H9 (cell line): ENCODE measurements around the gene KIAA1671. TPM values are rescaled to one million over a fixed set of nuclear protein-coding genes. Genes with fewer than 3 reads are reported as not detected.

Source experiments
- DNase-seq: peaks from one replicate; pipeline ENCODE4 v3.0.0-alpha.2; 2017
- H2AFZ ChIP-seq: one replicate; pipeline ENCODE4 v1.6.1; 2013; ENCODE audit warnings: mild to moderate bottlenecking, low read length, control low read depth, moderate library complexity
- H2AK5ac ChIP-seq: 2 replicates; pipeline ENCODE4 v1.6.1; 2013; ENCODE audit warnings: low read length, control low read depth, mixed read lengths; ENCODE audit not compliant: insufficient read length
- H2BK120ac ChIP-seq: one replicate; pipeline ENCODE4 v1.6.1; 2013; ENCODE audit warnings: low read depth, mild to moderate bottlenecking, low read length, control low read depth, inconsistent platforms; ENCODE audit not compliant: poor library complexity, severe bottlenecking
- H2BK12ac ChIP-seq: 2 replicates; pipeline ENCODE4 v1.6.1; 2013; ENCODE audit warnings: low read length, control low read depth, mixed read lengths, low read depth; ENCODE audit not compliant: insufficient read length
- H2BK15ac ChIP-seq: 2 replicates; pipeline ENCODE4 v1.6.1; 2013; ENCODE audit warnings: low read depth, low read length, control low read depth
- H2BK20ac ChIP-seq: one replicate; pipeline ENCODE4 v1.6.1; 2013; ENCODE audit warnings: low read depth, mild to moderate bottlenecking, low read length, control low read depth, inconsistent platforms; ENCODE audit not compliant: poor library complexity, severe bottlenecking
- H2BK5ac ChIP-seq: 2 replicates; pipeline ENCODE4 v1.6.1; 2013; ENCODE audit warnings: low read length, control low read depth, mixed read lengths; ENCODE audit not compliant: insufficient read length
- H3K14ac ChIP-seq: 2 replicates; pipeline ENCODE4 v1.6.1; 2013; ENCODE audit warnings: low read length, control low read depth; ENCODE audit not compliant: insufficient read depth
- H3K18ac ChIP-seq: 2 replicates; pipeline ENCODE4 v1.6.1; 2013; ENCODE audit warnings: low read depth, mild to moderate bottlenecking, mixed read lengths, low read length, control low read depth; ENCODE audit not compliant: insufficient read length
- H3K23ac ChIP-seq: 2 replicates; pipeline ENCODE4 v1.6.1; 2013; ENCODE audit warnings: low read length, control low read depth, mixed read lengths, low read depth; ENCODE audit not compliant: insufficient read length
- H3K23me2 ChIP-seq: 2 replicates; pipeline ENCODE4 v1.6.1; 2013; ENCODE audit warnings: low read depth, mild to moderate bottlenecking, mixed read lengths, low read length, control low read depth; ENCODE audit not compliant: insufficient read length, poor library complexity, severe bottlenecking
- H3K27ac ChIP-seq: 2 replicates; pipeline ENCODE4 v1.5.1; 2013; ENCODE audit warnings: low read length, control low read depth, mixed read lengths, low read depth; ENCODE audit not compliant: insufficient read length
- H3K27me3 ChIP-seq: 2 replicates; pipeline ENCODE4 v1.6.1; 2013; ENCODE audit warnings: low read length, control low read depth, inconsistent platforms; ENCODE audit not compliant: insufficient read depth
- H3K4ac ChIP-seq: 2 replicates; pipeline ENCODE4 v1.6.1; 2013; ENCODE audit warnings: low read depth, mild to moderate bottlenecking, control low read depth, inconsistent platforms, low read length, moderate library complexity
- H3K4me1 ChIP-seq: 2 replicates; pipeline ENCODE4 v1.6.1; 2013; ENCODE audit warnings: low read length, control low read depth, inconsistent platforms; ENCODE audit not compliant: insufficient read depth
- H3K4me2 ChIP-seq: 2 replicates; pipeline ENCODE4 v1.6.1; 2013; ENCODE audit warnings: low read length, control low read depth, mixed read lengths; ENCODE audit not compliant: insufficient read length, insufficient read depth
- H3K56ac ChIP-seq: 2 replicates; pipeline ENCODE4 v1.6.1; 2013; ENCODE audit warnings: low read depth, mild to moderate bottlenecking, mixed read lengths, low read length, control low read depth; ENCODE audit not compliant: insufficient read length
- H3K79me1 ChIP-seq: 2 replicates; pipeline ENCODE4 v1.6.1; 2013; ENCODE audit warnings: low read depth, mild to moderate bottlenecking, moderate library complexity, low read length, control low read depth, inconsistent platforms; ENCODE audit not compliant: insufficient read depth, poor library complexity, severe bottlenecking
- H3K79me2 ChIP-seq: 2 replicates; pipeline ENCODE4 v1.6.1; 2013; ENCODE audit warnings: low read length, control low read depth, inconsistent platforms; ENCODE audit not compliant: insufficient read depth
- H3K9ac ChIP-seq: 2 replicates; pipeline ENCODE4 v1.6.1; 2013; ENCODE audit warnings: low read length, control low read depth, mixed read lengths; ENCODE audit not compliant: insufficient read length; ENCODE audit errors: extremely low read depth
- H3K9me3 ChIP-seq: one replicate; pipeline ENCODE4 v1.6.1; 2013; ENCODE audit warnings: low read depth, low read length, inconsistent platforms; ENCODE audit not compliant: control insufficient read depth
- H3T11ph ChIP-seq: one replicate; pipeline ENCODE4 v1.6.1; 2013; ENCODE audit warnings: mild to moderate bottlenecking, low read length, control low read depth, inconsistent platforms
- H4K20me1 ChIP-seq: one replicate; pipeline ENCODE4 v1.6.1; 2013; ENCODE audit not compliant: control insufficient read depth, insufficient read length, insufficient read depth
- H4K5ac ChIP-seq: 2 replicates; pipeline ENCODE4 v1.6.1; 2013; ENCODE audit warnings: low read depth, mild to moderate bottlenecking, mixed read lengths, low read length, control low read depth; ENCODE audit not compliant: insufficient read length
- H4K8ac ChIP-seq: replicated peaks from 2 replicates; pipeline ENCODE4 v1.6.1; 2013; ENCODE audit warnings: low read length, control low read depth, mixed read lengths, low read depth; ENCODE audit not compliant: insufficient read length
- H4K91ac ChIP-seq: 2 replicates; pipeline ENCODE4 v1.6.1; 2013; ENCODE audit warnings: low read depth, mild to moderate bottlenecking, moderate library complexity, mixed read lengths, low read length, control low read depth; ENCODE audit not compliant: insufficient read length
- H3K27ac Mint-ChIP-seq, 3 experiments: 2 replicates in 2 of 3; 3 replicates in 1 of 3; pipeline ENCODE4 v1.8.0; 2020 to 2021; ENCODE audit warnings: mixed read lengths in 3 of 3, mild to moderate bottlenecking in 1 of 3, moderate library complexity in 1 of 3
- H3K27me3 Mint-ChIP-seq: 2 replicates; pipeline ENCODE4 v1.8.0; 2021; ENCODE audit warnings: low read depth, mild to moderate bottlenecking, moderate library complexity, mixed read lengths
- H3K36me3 Mint-ChIP-seq, 3 experiments: 2 replicates in 2 of 3; 3 replicates in 1 of 3; pipeline ENCODE4 v1.8.0; 2020 to 2021; ENCODE audit warnings: low read depth in 3 of 3, mixed read lengths in 3 of 3; ENCODE audit not compliant: insufficient read depth in 1 of 3
- H3K4me1 Mint-ChIP-seq, 2 experiments: 2 replicates each; pipeline ENCODE4 v1.8.0; 2020; ENCODE audit warnings: mixed read lengths in 2 of 2
- H3K4me3 Mint-ChIP-seq, 2 experiments: 2 replicates in 1 of 2; 3 replicates in 1 of 2; pipeline ENCODE4 v1.8.0; 2020 to 2021; ENCODE audit warnings: mild to moderate bottlenecking in 2 of 2, mixed read lengths in 2 of 2, moderate library complexity in 1 of 2
- H3K9me3 Mint-ChIP-seq, 2 experiments: 2 replicates in 1 of 2; 3 replicates in 1 of 2; pipeline ENCODE4 v1.8.0; 2020; ENCODE audit warnings: mild to moderate bottlenecking in 2 of 2, mixed read lengths in 2 of 2, moderate library complexity in 1 of 2
- CTCF ChIP-seq: fragments of 200-600 bp; sonication (generic); conservative IDR thresholded peaks from 3 replicates; pipeline ENCODE4 v1.8.0; 2021; ENCODE audit warnings: antibody characterized with exemption, mild to moderate bottlenecking
- WGBS: extraction: QIAGEN DNeasy Blood & Tissue Kit; methylation state at CpG from one replicate; pipeline ENCODE4 v1.1.7; 2013; ENCODE audit warnings: missing lambda C conversion rate, low lambda C conversion rate, mixed read lengths; ENCODE audit not compliant: insufficient read length; ENCODE audit errors: extremely low coverage; 5-methylcytosine and 5-hydroxymethylcytosine counted together
- total RNA-seq: library from RNA; stranded (reverse); gene quantifications from 2 replicates; pipeline ENCODE4 v1.2.1, GENCODE V29; 2021

The KIAA1671 gene
- total RNA-seq, 1 experiment from 2014 or later = 22.6 TPM

- peaks cover 14 to 53% (median 50%) of the 10 kb centered on the region in 3 experiments for H3K36me3 Mint-ChIP-seq
- no peak overlapping the region for H4K91ac ChIP-seq
- H3K9me3 Mint-ChIP-seq = peaks cover 0 to 2% of the 10 kb centered on the region in 2 experiments; a peak in 1 of 5 replicates
- H2BK12ac ChIP-seq = no peak overlapping the region
- H3K4me1 ChIP-seq = no peaks in the 10 kb centered on the region
- H3K14ac ChIP-seq = no peak overlapping the region
- DNase-seq = no peak
- H3K27me3 Mint-ChIP-seq = no peaks in the 10 kb centered on the region
- H3K4me1 Mint-ChIP-seq = peaks cover 2 to 4% of the 10 kb centered on the region in 2 experiments; a peak in 3 of 4 replicates
- H4K5ac ChIP-seq = no peak overlapping the region
- H3K4me3 Mint-ChIP-seq = no peak overlapping the region; a peak in 1 of 5 replicates
- no peak overlapping the region for H3K27ac ChIP-seq
- H3K27ac Mint-ChIP-seq = peak overlapping the region; percentile 8 to 94 (median 43); a peak in 4 of 7 replicates
- H3K18ac ChIP-seq = no peak overlapping the region
- no peak overlapping the region for H4K8ac ChIP-seq
- H2AK5ac ChIP-seq = no peak overlapping the region
- no peak for TF ChIP-seq CTCF
- no peak overlapping the region for H2AFZ ChIP-seq
- no peaks in the 10 kb centered on the region for H3K23me2 ChIP-seq
- no peaks in the 10 kb centered on the region for H3K9me3 ChIP-seq
- H3K79me2 ChIP-seq = no peaks in the 10 kb centered on the region
- H2BK120ac ChIP-seq = no peak overlapping the region
- H4K20me1 ChIP-seq = no peaks in the 10 kb centered on the region
- H2BK5ac ChIP-seq = no peak overlapping the region
- no peak overlapping the region for H3K9ac ChIP-seq
- no peak overlapping the region for H2BK15ac ChIP-seq
- no peak overlapping the region for H3T11ph ChIP-seq
- H3K27me3 ChIP-seq = no peaks in the 10 kb centered on the region
- H3K79me1 ChIP-seq = no peaks in the 10 kb centered on the region
- no peak overlapping the region for H2BK20ac ChIP-seq
- no peak overlapping the region for H3K23ac ChIP-seq
- H3K4ac ChIP-seq = no peak overlapping the region
- H3K4me2 ChIP-seq = no peak overlapping the region
- WGBS = no CpG with 5 or more reads among the region's 12 CpGs
- no peak overlapping the region for H3K56ac ChIP-seq
Measured at GRCh38 chr22:25183949-25184619, 231.6 kb downstream of the KIAA1671 start.
